Measurements from ENCODE around the gene SOX2. TPM values are rescaled to one million over a fixed set of nuclear protein-coding genes. Genes with fewer than 3 reads are reported as not detected.
A peak's percentile ranks its signal among the peaks of the same experiment; 100 is the strongest.

Gene SOX2
- total and polyA plus RNA-seq, 2 donors (not counting 1 experiment from before 2014, with no cell fraction given), result not detected

- no peak overlapping the region for H3K4me3 ChIP-seq (ENCODE audit: control extremely low read depth in 1 of 5, extremely low read depth in 1 of 5, insufficient read depth in 1 of 5, low read depth in 2 of 5, low read length in 4 of 5)
- DNase-seq, result no peak
- POLR2A ChIA-PET, result no interaction called here
- H3K9me3 ChIP-seq (ENCODE audit: control extremely low read depth in 1 of 3, control insufficient read depth in 2 of 3, insufficient read depth in 1 of 3, low read length in 2 of 3), result peaks cover 0 to 10% (median 1%) of the 10 kb centered on the region in 3 donors
- no CpG with 5 or more reads among the region's 1 CpG for WGBS (ENCODE audit: insufficient coverage)
- no peaks in the 10 kb centered on the region for H4K20me1 ChIP-seq (ENCODE audit: control insufficient read depth, insufficient read depth, low read length, poor library complexity, severe bottlenecking)
- no peaks in the 10 kb centered on the region for H3K36me3 ChIP-seq (replicated peaks in 1 of 2; ENCODE audit: control extremely low read depth in 1 of 2, control insufficient read depth in 1 of 2, extremely low read depth in 1 of 2, insufficient read depth in 2 of 2, low read length in 1 of 2)
- CTCF ChIA-PET, result no interaction called here
- peaks cover 16% of the 10 kb centered on the region for H3K4me1 Mint-ChIP-seq
- H3K9ac ChIP-seq (ENCODE audit: low read length), result no peak overlapping the region
- no peak overlapping the region for H2AFZ ChIP-seq (ENCODE audit: insufficient read depth, low read depth, low read length, poor library complexity, severe bottlenecking)
- H3K4me1 ChIP-seq (ENCODE audit: control insufficient read depth in 2 of 2, insufficient read depth in 2 of 2, low read length in 2 of 2), result peaks cover 4 to 13% of the 10 kb centered on the region in 2 donors
- H3K27me3 ChIP-seq (replicated peaks in 1 of 4; ENCODE audit: control extremely low read depth in 1 of 4, control insufficient read depth in 3 of 4, insufficient read depth in 4 of 4, low read length in 3 of 4), result peaks cover 0 to 28% (median 25%) of the 10 kb centered on the region in 4 experiments
- intact Hi-C loops (cut with micrococcal nuclease), result loop anchor here (5.0 kb wide), 1 partner anchor 34 kb away; no protein-coding TSS in a partner anchor
- TF ChIP-seq EZH2 (IDR thresholded peaks at IDR 0.05; ENCODE audit: borderline replicate concordance, insufficient read depth, low read depth, low read length, poor library complexity, severe bottlenecking) (no peak), CTCF (IDR thresholded peaks at IDR 0.05) (no peak)
- H3K27me3 Mint-ChIP-seq, result peaks cover 46% of the 10 kb centered on the region
- no peak overlapping the region for H3K27ac Mint-ChIP-seq
- H3K79me2 ChIP-seq (ENCODE audit: control insufficient read depth, insufficient read depth, low read length), result no peaks in the 10 kb centered on the region
- H3K9me3 Mint-ChIP-seq (ENCODE audit: insufficient read depth), result no peaks in the 10 kb centered on the region
- H3K27ac ChIP-seq (ENCODE audit: low read length in 2 of 2), result no peak overlapping the region
- no peak for ATAC-seq (ENCODE audit: low read depth)
- H3K4me3 Mint-ChIP-seq, result no peak overlapping the region
- no peak overlapping the region for H3K4me2 ChIP-seq (replicated peaks; ENCODE audit: low read depth, low read length, poor library complexity, severe bottlenecking)
These were observed 18.4 kb upstream of the SOX2 start for GRCh38 chr3:181693280-181693679.

GRCh38 chr3:181694805-181695660 lies 16.7 kb upstream of the SOX2 start:
- ATAC-seq (ENCODE audit: low read depth) (no peak), DNase-seq (peak; percentile 13)
- Histone ChIP-seq H4K20me1 (ENCODE audit: control insufficient read depth, insufficient read depth, low read length, poor library complexity, severe bottlenecking) (no peaks in the 10 kb centered on the region), H3K27me3 (replicated peaks in 1 of 4; ENCODE audit: control extremely low read depth in 1 of 4, control insufficient read depth in 3 of 4, insufficient read depth in 4 of 4, low read length in 3 of 4) (peaks cover 0 to 37% (median 32%) of the 10 kb centered on the region in 4 experiments), H3K4me2 (replicated peaks; ENCODE audit: low read depth, low read length, poor library complexity, severe bottlenecking) (peak overlapping the region; percentile 47), H3K4me3 (ENCODE audit: control extremely low read depth in 1 of 5, extremely low read depth in 1 of 5, insufficient read depth in 1 of 5, low read depth in 2 of 5, low read length in 4 of 5) (peak overlapping the region in 1 of 5 experiments; percentile 7), H3K79me2 (ENCODE audit: control insufficient read depth, insufficient read depth, low read length) (no peaks in the 10 kb centered on the region), H3K9me3 (ENCODE audit: control extremely low read depth in 1 of 3, control insufficient read depth in 2 of 3, insufficient read depth in 1 of 3, low read length in 2 of 3) (peaks cover 0 to 14% (median 1%) of the 10 kb centered on the region in 3 donors), H2AFZ (ENCODE audit: insufficient read depth, low read depth, low read length, poor library complexity, severe bottlenecking) (peak overlapping the region; percentile 40), H3K27ac (ENCODE audit: low read length in 2 of 2) (no peak overlapping the region), H3K9ac (ENCODE audit: low read length) (peak overlapping the region; percentile 18), H3K36me3 (replicated peaks in 1 of 2; ENCODE audit: control extremely low read depth in 1 of 2, control insufficient read depth in 1 of 2, extremely low read depth in 1 of 2, insufficient read depth in 2 of 2, low read length in 1 of 2) (no peaks in the 10 kb centered on the region), H3K4me1 (ENCODE audit: control insufficient read depth in 2 of 2, insufficient read depth in 2 of 2, low read length in 2 of 2) (peaks cover 4 to 16% of the 10 kb centered on the region in 2 donors)
- ChIA-PET POLR2A (no interaction called here), CTCF (no interaction called here)
- intact Hi-C loops (cut with micrococcal nuclease), result loop anchor here (5.0 kb wide), 1 partner anchor 32 kb away; no protein-coding TSS in a partner anchor
- no peak overlapping the region for H3K27ac Mint-ChIP-seq
- H3K9me3 Mint-ChIP-seq (ENCODE audit: insufficient read depth), result no peaks in the 10 kb centered on the region
- peaks cover 56% of the 10 kb centered on the region for H3K27me3 Mint-ChIP-seq
- 18% methylated on average over 50 of the region's 53 CpGs for WGBS (ENCODE audit: insufficient coverage)
- H3K4me3 Mint-ChIP-seq, result no peak overlapping the region
- peaks cover 16% of the 10 kb centered on the region for H3K4me1 Mint-ChIP-seq
- no peak for TF ChIP-seq CTCF (IDR thresholded peaks at IDR 0.05)
- no peak for TF ChIP-seq EZH2 (IDR thresholded peaks at IDR 0.05; ENCODE audit: borderline replicate concordance, insufficient read depth, low read depth, low read length, poor library complexity, severe bottlenecking)

Data from B cell (primary cell).